Transverse colon (tissue), 4 donors: ENCODE results near the gene VPS13D. TPM values are rescaled to one million over a fixed set of nuclear protein-coding genes. Genes with fewer than 3 reads are reported as not detected.

Experiments
- DNase-seq: peaks from one replicate; pipeline ENCODE4 v3.0.0-alpha.2; 2019
- H3K27ac ChIP-seq, 4 donors: fragments of 200-600 bp; sonication (generic); 2 replicates each; pipeline ENCODE4 v1.5.1; 2016 to 2018; ENCODE audit warnings: inconsistent platforms in 4 of 4
- H3K27me3 ChIP-seq: fragments of 200-600 bp; sonication (generic); 2 replicates; pipeline ENCODE4 v1.5.1; 2017; ENCODE audit warnings: inconsistent platforms
- H3K36me3 ChIP-seq, 4 donors: fragments of 200-600 bp; sonication (generic); 2 replicates each; pipeline ENCODE4 v1.5.1; 2017 to 2019; ENCODE audit warnings: inconsistent platforms in 4 of 4
- H3K4me1 ChIP-seq, 4 donors: fragments of 200-600 bp; sonication (generic); 2 replicates each; pipeline ENCODE4 v1.5.1; 2017 to 2020; ENCODE audit warnings: inconsistent platforms in 4 of 4
- H3K4me3 ChIP-seq, 4 donors: fragments of 200-600 bp; sonication (generic); 1 replicate in 1 of 4; 2 replicates in 3 of 4; pipeline versions ENCODE4 v1.5.1 to v1.6.1; 2017 to 2019; ENCODE audit warnings: inconsistent platforms in 4 of 4
- H3K9me3 ChIP-seq, 2 donors: fragments of 200-600 bp; sonication (generic); 2 replicates each; pipeline ENCODE4 v1.5.1; 2017 to 2019; ENCODE audit warnings: inconsistent platforms in 2 of 2
- EP300 ChIP-seq: sonication (generic); formaldehyde crosslinking; IDR thresholded peaks from one replicate; pipeline ENCODE4 v1.6.1; 2017; ENCODE audit warnings: antibody characterized with exemption, low read depth
- POLR2A ChIP-seq: fragments of 450-650 bp; IDR thresholded peaks from one replicate; pipeline ENCODE4 v1.6.1; 2016; ENCODE audit warnings: antibody characterized with exemption, mild to moderate bottlenecking, moderate library complexity
- POLR2AphosphoS5 ChIP-seq, 3 donors: sonication (generic); formaldehyde crosslinking; IDR thresholded peaks; one replicate each; pipeline ENCODE4 v1.6.1; 2016; ENCODE audit warnings: antibody characterized with exemption in 3 of 3
- WGBS, 2 donors: methylation state at CpG; one replicate each; pipeline ENCODE4 v1.1.5; 2018; ENCODE audit warnings: low coverage in 1 of 2; 5-methylcytosine and 5-hydroxymethylcytosine counted together
- in situ Hi-C, 4 donors: fragments of 200-750 bp; cut with MboI; loops; one replicate each; pipeline versions ENCODE4 v1.15.0 to v1.15.1; 2017; ENCODE audit warnings: low sequenced_read_pairs in 3 of 4, low pct_ligation_motif_present in 1 of 4, low pct_unique_long_range_greater_than_20kb in 1 of 4
- intact Hi-C: fragments of 100-400 bp; cut with DNase I; formaldehyde crosslinking; loops from one replicate; pipeline ENCODE4 v1.15.1; 2023; ENCODE audit warnings: low total_unique reads
- total RNA-seq, 4 donors: library from RNA; depleted of rRNA; stranded (reverse); fragments of >200 nt; gene quantifications; one replicate each; pipeline ENCODE4 v1.1.0, GENCODE V29; 2016
- TF ChIP-seq, protein P1 (sequence below), 5 experiments: fragments of 200-600 bp in 3 of 5; fragments of 450-650 bp in 2 of 5; sonication (generic) in 3 of 5; IDR thresholded peaks; 1 replicate in 2 of 5; 2 replicates in 3 of 5; pipeline ENCODE4 v1.5.1; 2016 to 2017; ENCODE audit warnings: antibody characterized with exemption in 5 of 5, inconsistent platforms in 3 of 5, mild to moderate bottlenecking in 2 of 5, moderate library complexity in 1 of 5

Gene VPS13D
- total RNA-seq, 4 donors from 2014 or later, result 101 to 136 (median 116) TPM

DNA sequence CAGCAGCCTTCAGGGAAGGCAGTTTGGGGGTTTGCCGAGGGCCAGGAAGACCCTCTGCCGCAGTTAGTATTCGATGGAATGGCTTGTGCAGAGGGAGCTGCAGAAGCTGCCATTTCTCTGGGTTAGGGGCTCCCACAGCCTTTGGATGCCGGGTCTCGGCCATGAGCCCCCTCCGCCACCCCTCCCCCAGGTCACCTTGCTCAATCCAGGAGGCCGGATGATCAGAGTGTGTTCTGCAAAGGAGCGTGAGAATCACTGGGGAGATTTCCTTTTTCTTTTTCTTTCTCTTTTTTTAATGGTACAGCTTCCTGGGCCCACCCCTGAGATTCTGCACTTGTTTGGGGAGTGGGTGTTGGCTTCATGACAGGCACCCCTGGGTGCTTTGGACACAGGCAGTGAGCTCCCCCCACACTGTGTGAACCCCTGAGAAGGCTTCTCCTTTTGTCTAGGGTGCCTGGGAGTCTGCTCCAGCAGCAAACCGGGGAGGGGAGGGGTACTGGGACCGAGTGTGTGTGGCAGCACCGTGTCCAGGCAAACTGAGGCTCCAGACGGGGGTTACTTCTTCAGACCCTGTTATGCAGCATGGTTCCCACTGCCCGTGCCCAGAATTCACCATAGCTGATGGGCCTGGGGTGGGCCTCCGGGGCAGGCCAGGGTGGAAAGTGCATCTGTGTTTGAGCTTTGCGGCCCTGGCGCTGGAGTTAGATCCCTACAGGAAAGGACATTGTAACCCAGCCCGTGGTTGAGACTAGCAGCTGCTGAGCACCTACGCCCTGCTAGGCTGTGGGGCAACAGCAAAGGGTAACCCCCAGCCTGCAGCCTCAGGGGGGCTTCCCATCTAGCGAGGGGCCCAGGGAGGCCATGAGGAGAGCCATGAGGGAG, 44.6 kb upstream of the VPS13D start:
- DNase-seq, result no peak
- Histone ChIP-seq H3K4me3 (no peak overlapping the region), H3K4me1 (peaks cover 13 to 58% (median 44%) of the 10 kb centered on the region in 4 donors), H3K36me3 (no peaks in the 10 kb centered on the region), H3K27ac (peak overlapping the region; percentile 80 to 87 (median 82)), H3K27me3 (no peaks in the 10 kb centered on the region), H3K9me3 (no peaks in the 10 kb centered on the region)
- WGBS, 2 donors, result 41 to 81% methylated on average over 4 to 9 of the region's 19 CpGs
- intact Hi-C loops (no loop called here), in situ Hi-C loops (no loop called here)
- TF ChIP-seq, protein P1, sequence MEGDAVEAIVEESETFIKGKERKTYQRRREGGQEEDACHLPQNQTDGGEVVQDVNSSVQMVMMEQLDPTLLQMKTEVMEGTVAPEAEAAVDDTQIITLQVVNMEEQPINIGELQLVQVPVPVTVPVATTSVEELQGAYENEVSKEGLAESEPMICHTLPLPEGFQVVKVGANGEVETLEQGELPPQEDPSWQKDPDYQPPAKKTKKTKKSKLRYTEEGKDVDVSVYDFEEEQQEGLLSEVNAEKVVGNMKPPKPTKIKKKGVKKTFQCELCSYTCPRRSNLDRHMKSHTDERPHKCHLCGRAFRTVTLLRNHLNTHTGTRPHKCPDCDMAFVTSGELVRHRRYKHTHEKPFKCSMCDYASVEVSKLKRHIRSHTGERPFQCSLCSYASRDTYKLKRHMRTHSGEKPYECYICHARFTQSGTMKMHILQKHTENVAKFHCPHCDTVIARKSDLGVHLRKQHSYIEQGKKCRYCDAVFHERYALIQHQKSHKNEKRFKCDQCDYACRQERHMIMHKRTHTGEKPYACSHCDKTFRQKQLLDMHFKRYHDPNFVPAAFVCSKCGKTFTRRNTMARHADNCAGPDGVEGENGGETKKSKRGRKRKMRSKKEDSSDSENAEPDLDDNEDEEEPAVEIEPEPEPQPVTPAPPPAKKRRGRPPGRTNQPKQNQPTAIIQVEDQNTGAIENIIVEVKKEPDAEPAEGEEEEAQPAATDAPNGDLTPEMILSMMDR (IDR thresholded peaks at IDR 0.05), result no peak
- no peak for TF ChIP-seq POLR2A
- TF ChIP-seq EP300, result no peak
- TF ChIP-seq POLR2AphosphoS5 (IDR thresholded peaks at IDR 0.05), result no peak

DNA sequence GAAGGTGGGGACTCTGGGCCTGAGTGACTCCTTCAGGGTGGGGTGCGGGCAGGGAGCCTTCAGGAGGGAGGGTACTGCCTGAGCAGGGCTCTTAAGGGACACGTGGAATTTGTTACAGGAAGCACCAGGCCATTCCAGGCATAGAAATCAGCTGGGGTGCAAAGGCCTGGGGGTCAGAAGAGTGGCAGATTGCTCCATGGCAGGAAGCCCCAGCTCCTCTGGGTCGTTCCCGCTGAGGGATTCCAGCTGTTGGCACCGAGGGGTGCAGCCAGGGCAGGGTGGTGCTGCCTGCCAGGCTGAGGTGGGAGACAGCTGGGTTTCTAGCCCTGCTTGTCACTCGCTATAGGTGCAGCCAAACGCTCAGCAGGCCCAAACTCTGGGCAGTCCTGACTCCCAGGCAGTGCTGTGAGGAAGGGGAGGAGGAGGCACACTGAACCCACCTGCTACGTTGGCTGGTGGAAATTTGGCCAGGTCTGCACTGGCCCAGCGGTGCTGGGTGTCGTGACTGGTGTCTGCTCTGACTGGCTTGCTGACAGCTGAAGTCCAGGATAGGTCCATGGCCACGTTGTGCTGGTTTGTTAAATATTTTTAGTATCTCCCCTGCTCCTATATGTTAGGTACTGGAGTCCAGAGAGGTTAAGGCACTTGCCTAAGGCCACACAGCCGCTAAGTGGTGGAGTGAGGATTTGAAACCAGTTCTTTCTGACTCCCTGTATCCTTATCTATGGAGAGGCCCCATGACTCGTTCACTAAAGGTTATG, 43.7 kb upstream of the VPS13D start:
- H3K27me3 ChIP-seq, result no peaks in the 10 kb centered on the region
- H3K36me3 ChIP-seq, result no peaks in the 10 kb centered on the region
- TF ChIP-seq POLR2AphosphoS5 (IDR thresholded peaks at IDR 0.05), result no peak
- TF ChIP-seq POLR2A, result no peak
- TF ChIP-seq, protein P1 (IDR thresholded peaks at IDR 0.05), result no peak
- no peak for TF ChIP-seq EP300
- intact Hi-C loops, result no loop called here
- no peak overlapping the region for H3K4me3 ChIP-seq
- H3K4me1 ChIP-seq, result peaks cover 13 to 50% (median 40%) of the 10 kb centered on the region in 4 donors
- 69% methylated on average over 13 of the region's 13 CpGs; no CpG with 5 or more reads in 1 of the 2 donors for WGBS, 2 donors
- H3K27ac ChIP-seq, result peak overlapping the region; percentile 80 to 87 (median 82)
- in situ Hi-C loops, result no loop called here
- no peak for DNase-seq
- H3K9me3 ChIP-seq, result no peaks in the 10 kb centered on the region

DNA sequence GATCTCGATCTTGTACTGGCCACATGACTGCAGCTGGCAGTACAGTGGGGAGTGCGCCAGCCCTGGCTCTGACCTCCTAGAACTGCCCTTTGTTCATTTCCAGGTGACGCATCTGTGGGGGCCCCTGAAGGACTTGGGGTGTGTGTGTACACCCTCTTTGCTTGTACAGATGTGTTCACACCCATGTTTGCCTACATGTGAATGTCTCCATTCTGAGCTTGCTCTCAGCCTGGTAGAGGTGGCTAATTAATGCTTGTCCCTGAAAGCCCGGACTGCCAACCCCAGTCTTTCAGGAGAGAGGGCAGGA, 43.2 kb upstream of the VPS13D start:
- Histone ChIP-seq H3K9me3 (no peaks in the 10 kb centered on the region), H3K27me3 (no peaks in the 10 kb centered on the region), H3K4me1 (peaks cover 13 to 47% (median 40%) of the 10 kb centered on the region in 4 donors), H3K4me3 (no peak overlapping the region), H3K36me3 (no peaks in the 10 kb centered on the region), H3K27ac (no peak overlapping the region)
- WGBS, 2 donors, result 71% methylated on average over 4 of the region's 4 CpGs; no CpG with 5 or more reads in 1 of the 2 donors
- in situ Hi-C loops, result no loop called here
- intact Hi-C loops, result no loop called here
- no peak for DNase-seq
- TF ChIP-seq POLR2A (no peak), POLR2AphosphoS5 (IDR thresholded peaks at IDR 0.05) (no peak)
- TF ChIP-seq, protein P1 (IDR thresholded peaks at IDR 0.05), result no peak

DNA sequence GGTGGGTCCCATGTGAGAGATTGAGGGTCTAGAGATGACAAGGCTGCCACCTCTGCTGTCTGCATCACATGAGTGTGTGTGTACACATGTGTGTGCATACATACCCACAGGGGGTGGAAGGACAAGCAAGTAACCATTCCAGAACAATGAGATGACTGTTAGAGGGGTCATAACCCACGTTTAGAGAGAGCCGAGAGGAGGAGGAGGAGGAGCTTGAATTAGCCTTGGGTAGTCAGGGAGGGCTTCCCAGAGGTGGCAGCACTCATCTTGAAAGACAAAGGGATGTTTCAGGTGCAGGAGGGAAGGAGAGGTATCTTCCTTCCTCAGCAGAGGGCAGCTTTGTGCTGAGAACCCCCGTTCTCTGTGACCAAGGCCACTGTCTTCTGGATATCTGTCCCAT, 41.7 kb upstream of the VPS13D start:
- intact Hi-C loops, result no loop called here
- Histone ChIP-seq H3K4me3 (no peak overlapping the region), H3K27me3 (no peaks in the 10 kb centered on the region), H3K4me1 (peaks cover 13 to 42% (median 36%) of the 10 kb centered on the region in 4 donors), H3K36me3 (no peaks in the 10 kb centered on the region), H3K9me3 (no peaks in the 10 kb centered on the region), H3K27ac (no peak overlapping the region)
- in situ Hi-C loops, result no loop called here
- 48% methylated on average over 3 of the region's 3 CpGs; no CpG with 5 or more reads in 1 of the 2 donors for WGBS, 2 donors
- DNase-seq, result no peak
- TF ChIP-seq POLR2A, result no peak
- TF ChIP-seq, protein P1 (IDR thresholded peaks at IDR 0.05), result no peak
- TF ChIP-seq EP300, result no peak
- no peak for TF ChIP-seq POLR2AphosphoS5 (IDR thresholded peaks at IDR 0.05)
